ENCODE measurements around the gene AKAP3.

- no peak for TF ChIP-seq BCL11A (tag by site-specific recombination; IDR thresholded peaks at IDR 0.05; ENCODE audit: low read depth)
- no peak for TF ChIP-seq CTCF (tag by site-specific recombination; IDR thresholded peaks at IDR 0.05)
- no peak for TF ChIP-seq PBX3 (CRISPR knock-in tag; IDR thresholded peaks at IDR 0.05)
- TF ChIP-seq SCRT1 (tag by site-specific recombination; IDR thresholded peaks at IDR 0.05; ENCODE audit: borderline replicate concordance), result no peak
- TF ChIP-seq SP2 (tag by site-specific recombination; IDR thresholded peaks at IDR 0.05), result no peak
- TF ChIP-seq PATZ1 (tag by site-specific recombination; IDR thresholded peaks at IDR 0.05), result no peak
- TF ChIP-seq REST (tag by site-specific recombination; IDR thresholded peaks at IDR 0.05), result no peak
- TF ChIP-seq ZNF280D (tag by site-specific recombination; IDR thresholded peaks at IDR 0.05), result no peak
- no peak for TF ChIP-seq RBAK (tag by site-specific recombination; IDR thresholded peaks at IDR 0.05)
- no peak for TF ChIP-seq ZBTB49 (tag by site-specific recombination; IDR thresholded peaks at IDR 0.05; ENCODE audit: low read depth)
- TF ChIP-seq ZFP41 (tag by site-specific recombination; IDR thresholded peaks at IDR 0.05; ENCODE audit: borderline replicate concordance), result no peak
- no peak for TF ChIP-seq REPIN1 (tag by site-specific recombination; IDR thresholded peaks at IDR 0.05; ENCODE audit: low read depth)
These were observed 32.9 kb upstream of the AKAP3 start for GRCh38 chr12:4681732-4682131.
